Measurements from ENCODE around the gene KLHDC4.

Gene KLHDC4

DNA sequence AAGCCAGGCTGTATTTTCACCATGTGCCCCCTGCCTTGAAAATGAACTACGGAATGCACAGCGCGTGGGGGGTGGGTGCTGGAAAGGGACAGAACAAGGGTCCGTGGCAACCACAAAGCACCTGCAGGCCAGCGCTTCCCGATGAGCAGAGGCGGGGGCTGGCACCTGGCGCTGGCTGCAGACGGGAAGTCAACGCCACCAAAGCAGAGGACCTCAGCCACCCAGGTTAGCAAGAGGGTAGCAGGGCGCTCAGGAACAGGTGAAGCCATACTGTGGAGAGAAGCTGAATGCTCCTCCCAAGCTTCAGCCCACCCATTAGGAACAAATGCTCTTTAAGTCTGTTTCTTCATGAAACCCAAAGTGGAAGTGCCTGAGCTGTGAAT lies 64.7 kb downstream of the KLHDC4 start:
- H3K4me3 ChIP-seq (ENCODE audit: low read length), result no peak overlapping the region
- no peak overlapping the region for H2AFZ ChIP-seq (ENCODE audit: low read length)
- no peaks in the 10 kb centered on the region for H3K9me3 ChIP-seq (replicated peaks; ENCODE audit: insufficient read depth, low read length)
- no peak for DNase-seq
- H3K4me2 ChIP-seq (ENCODE audit: low read depth, low read length), result no peak overlapping the region
- H3K27me3 ChIP-seq (replicated peaks; ENCODE audit: insufficient read depth, low read length), result no peaks in the 10 kb centered on the region
- no peak overlapping the region for H3K9ac ChIP-seq (ENCODE audit: low read length)
- no peak overlapping the region for H3K27ac ChIP-seq (ENCODE audit: low read length)
- TF ChIP-seq EZH2phosphoT487 (IDR thresholded peaks at IDR 0.05; ENCODE audit: low read length) (no peak), CTCF (IDR thresholded peaks at IDR 0.05; ENCODE audit: low read length) (no peak), EZH2 (optimal IDR thresholded peaks at IDR 0.05; ENCODE audit: low read depth, low read length) (no peak)
- H4K20me1 ChIP-seq (ENCODE audit: insufficient read depth, low read length), result no peaks in the 10 kb centered on the region
- no peaks in the 10 kb centered on the region for H3K4me1 ChIP-seq (ENCODE audit: low read length)
- no peaks in the 10 kb centered on the region for H3K79me2 ChIP-seq (ENCODE audit: low read length)
- no peaks in the 10 kb centered on the region for H3K36me3 ChIP-seq (replicated peaks; ENCODE audit: insufficient read depth, low read length)
- no peaks in the 10 kb centered on the region for H3F3A ChIP-seq (ENCODE audit: insufficient read depth, low read length)
- no peaks in the 10 kb centered on the region for H3K9me2 ChIP-seq (replicated peaks; ENCODE audit: insufficient read depth, low read length)

GRCh38 chr16:87700406-87701077 lies 65.2 kb downstream of the KLHDC4 start:
- no peaks in the 10 kb centered on the region for H4K20me1 ChIP-seq (ENCODE audit: insufficient read depth, low read length)
- no peaks in the 10 kb centered on the region for H3K79me2 ChIP-seq (ENCODE audit: low read length)
- H3K27ac ChIP-seq (ENCODE audit: low read length), result no peak overlapping the region
- H3K4me3 ChIP-seq (ENCODE audit: low read length), result no peak overlapping the region
- no peak overlapping the region for H2AFZ ChIP-seq (ENCODE audit: low read length)
- no peaks in the 10 kb centered on the region for H3K36me3 ChIP-seq (replicated peaks; ENCODE audit: insufficient read depth, low read length)
- DNase-seq, result no peak
- H3K9me2 ChIP-seq (replicated peaks; ENCODE audit: insufficient read depth, low read length), result no peaks in the 10 kb centered on the region
- H3K27me3 ChIP-seq (replicated peaks; ENCODE audit: insufficient read depth, low read length), result no peaks in the 10 kb centered on the region
- no peak overlapping the region for H3K4me2 ChIP-seq (ENCODE audit: low read depth, low read length)
- no peak overlapping the region for H3K9ac ChIP-seq (ENCODE audit: low read length)
- H3K9me3 ChIP-seq (replicated peaks; ENCODE audit: insufficient read depth, low read length), result no peaks in the 10 kb centered on the region
- no peak for TF ChIP-seq EZH2phosphoT487 (IDR thresholded peaks at IDR 0.05; ENCODE audit: low read length)
- no peak for TF ChIP-seq EZH2 (optimal IDR thresholded peaks at IDR 0.05; ENCODE audit: low read depth, low read length)
- no peak for TF ChIP-seq CTCF (IDR thresholded peaks at IDR 0.05; ENCODE audit: low read length)
- no peaks in the 10 kb centered on the region for H3F3A ChIP-seq (ENCODE audit: insufficient read depth, low read length)
- H3K4me1 ChIP-seq (ENCODE audit: low read length), result no peaks in the 10 kb centered on the region

GRCh38 chr16:87698676-87699199 lies 67.0 kb downstream of the KLHDC4 start:
- no peak overlapping the region for H3K4me3 ChIP-seq (ENCODE audit: low read length)
- no peaks in the 10 kb centered on the region for H3K9me2 ChIP-seq (replicated peaks; ENCODE audit: insufficient read depth, low read length)
- H4K20me1 ChIP-seq (ENCODE audit: insufficient read depth, low read length), result no peaks in the 10 kb centered on the region
- no peak overlapping the region for H3K27ac ChIP-seq (ENCODE audit: low read length)
- no peak for DNase-seq
- H3K27me3 ChIP-seq (replicated peaks; ENCODE audit: insufficient read depth, low read length), result no peaks in the 10 kb centered on the region
- TF ChIP-seq EZH2phosphoT487 (IDR thresholded peaks at IDR 0.05; ENCODE audit: low read length), result no peak
- no peak for TF ChIP-seq CTCF (IDR thresholded peaks at IDR 0.05; ENCODE audit: low read length)
- no peak for TF ChIP-seq EZH2 (optimal IDR thresholded peaks at IDR 0.05; ENCODE audit: low read depth, low read length)
- no peaks in the 10 kb centered on the region for H3K79me2 ChIP-seq (ENCODE audit: low read length)
- H2AFZ ChIP-seq (ENCODE audit: low read length), result no peak overlapping the region
- no peaks in the 10 kb centered on the region for H3K9me3 ChIP-seq (replicated peaks; ENCODE audit: insufficient read depth, low read length)
- no peak overlapping the region for H3K4me2 ChIP-seq (ENCODE audit: low read depth, low read length)
- no peak overlapping the region for H3K9ac ChIP-seq (ENCODE audit: low read length)
- no peaks in the 10 kb centered on the region for H3K4me1 ChIP-seq (ENCODE audit: low read length)
- H3F3A ChIP-seq (ENCODE audit: insufficient read depth, low read length), result no peaks in the 10 kb centered on the region
- H3K36me3 ChIP-seq (replicated peaks; ENCODE audit: insufficient read depth, low read length), result no peaks in the 10 kb centered on the region

Measured in MM.1S (cell line).